GM19193 (cell line): ENCODE results near the gene MYO3A.

ENCODE experiments used
- POLR2A ChIP-seq: IDR thresholded peaks from 4 replicates; pipeline ENCODE4 v1.6.1; 2011; ENCODE audit not compliant: insufficient read depth, insufficient read length; ENCODE audit errors: extremely low read depth

The MYO3A gene

GRCh38 chr10:26157734-26158133 is 223.7 kb downstream of the MYO3A start:
- no peak for TF ChIP-seq POLR2A

- no peak for TF ChIP-seq POLR2A
Measured at GRCh38 chr10:26169466-26169865, 235.4 kb downstream of the MYO3A start.

GRCh38 chr10:26172131-26172530 is 238.1 kb downstream of the MYO3A start:
- no peak for TF ChIP-seq POLR2A

GRCh38 chr10:26173837-26174236 is 239.8 kb downstream of the MYO3A start:
- TF ChIP-seq POLR2A = no peak

- TF ChIP-seq POLR2A = no peak
Measured at GRCh38 chr10:26177341-26177740, 243.3 kb downstream of the MYO3A start.

GRCh38 chr10:26194275-26194674 is 260.2 kb downstream of the MYO3A start:
- no peak for TF ChIP-seq POLR2A

GRCh38 chr10:26197248-26197647 is 263.2 kb downstream of the MYO3A start:
- no peak for TF ChIP-seq POLR2A

GRCh38 chr10:26198119-26198518 is 264.1 kb downstream of the MYO3A start:
- TF ChIP-seq POLR2A = no peak

- no peak for TF ChIP-seq POLR2A
Measured at GRCh38 chr10:26199841-26200240, 265.8 kb downstream of the MYO3A start.

GRCh38 chr10:26205223-26205622 is 271.2 kb downstream of the MYO3A start:
- TF ChIP-seq POLR2A = no peak

GRCh38 chr10:26211781-26212444 is 277.9 kb downstream of the MYO3A start:
- TF ChIP-seq POLR2A = no peak

GRCh38 chr10:26212511-26212910 is 278.5 kb downstream of the MYO3A start:
- TF ChIP-seq POLR2A = no peak

- no peak for TF ChIP-seq POLR2A
Measured at GRCh38 chr10:26213157-26213800, 279.2 kb downstream of the MYO3A start.

GRCh38 chr10:26214004-26214403 is 280.0 kb downstream of the MYO3A start:
- TF ChIP-seq POLR2A = no peak

GRCh38 chr10:26214551-26215395 is 280.7 kb downstream of the MYO3A start:
- TF ChIP-seq POLR2A = no peak

GRCh38 chr10:26215396-26215934 is 281.4 kb downstream of the MYO3A start:
- TF ChIP-seq POLR2A = no peak

GRCh38 chr10:26215935-26216584 is 282.0 kb downstream of the MYO3A start:
- TF ChIP-seq POLR2A = no peak
